ENCODE measurements around the gene ULK1. TPM values are rescaled to one million over a fixed set of nuclear protein-coding genes. Genes with fewer than 3 reads are reported as not detected.

ULK1 gene
- total and polyA plus RNA-seq, 4 donors, result 15.4 to 32.8 (median 22.8) TPM

GRCh38 chr12:131892711-131893604 is 1.5 kb upstream of the ULK1 start:
- H3K4me1 ChIP-seq (ENCODE audit: control insufficient read depth in 5 of 5, insufficient read depth in 5 of 5, low read length in 5 of 5), result peaks cover 0 to 18% (median 4%) of the 10 kb centered on the region in 5 donors
- DNase-seq (no peak), ATAC-seq (ENCODE audit: insufficient read depth, low FRiP score) (no peak)
- H3K27ac ChIP-seq (ENCODE audit: low read depth in 1 of 2, low read length in 1 of 2), result no peak overlapping the region
- WGBS, 2 donors, result 77 to 82% methylated on average over 26 of the region's 26 CpGs
- no peak overlapping the region for H3K9ac ChIP-seq (ENCODE audit: insufficient read depth in 1 of 2, low read length in 2 of 2)
- no peaks in the 10 kb centered on the region for H3K27me3 ChIP-seq (ENCODE audit: control insufficient read depth in 3 of 3, insufficient read depth in 3 of 3, low read length in 2 of 3)
- peaks cover 0 to 7% (median 1%) of the 10 kb centered on the region in 4 donors for H3K36me3 ChIP-seq (ENCODE audit: control insufficient read depth in 4 of 4, insufficient read depth in 4 of 4, low read length in 4 of 4)
- no peak overlapping the region for H3K4me3 ChIP-seq
- no peaks in the 10 kb centered on the region for H3K9me3 ChIP-seq (ENCODE audit: control insufficient read depth in 4 of 4, insufficient read depth in 3 of 4, low read length in 3 of 4)
- TF ChIP-seq CTCF (IDR thresholded peaks at IDR 0.05; ENCODE audit: control extremely low read depth, extremely low read depth), result no peak

- DNase-seq (peak in 1 of 3 donors; percentile 12), ATAC-seq (ENCODE audit: insufficient read depth, low FRiP score) (no peak)
- 36 to 49% methylated on average over 16 to 19 of the region's 19 CpGs for WGBS, 2 donors
- Histone ChIP-seq H3K27me3 (ENCODE audit: control insufficient read depth in 3 of 3, insufficient read depth in 3 of 3, low read length in 2 of 3) (no peaks in the 10 kb centered on the region), H3K9ac (ENCODE audit: insufficient read depth in 1 of 2, low read length in 2 of 2) (no peak overlapping the region), H3K36me3 (ENCODE audit: control insufficient read depth in 4 of 4, insufficient read depth in 4 of 4, low read length in 4 of 4) (peaks cover 0 to 7% (median 1%) of the 10 kb centered on the region in 4 donors), H3K4me1 (ENCODE audit: control insufficient read depth in 5 of 5, insufficient read depth in 5 of 5, low read length in 5 of 5) (peaks cover 0 to 18% (median 4%) of the 10 kb centered on the region in 5 donors), H3K9me3 (ENCODE audit: control insufficient read depth in 4 of 4, insufficient read depth in 3 of 4, low read length in 3 of 4) (no peaks in the 10 kb centered on the region), H3K27ac (ENCODE audit: low read depth in 1 of 2, low read length in 1 of 2) (no peak overlapping the region), H3K4me3 (no peak overlapping the region)
- no peak for TF ChIP-seq CTCF (IDR thresholded peaks at IDR 0.05; ENCODE audit: control extremely low read depth, extremely low read depth)
These were observed 663 bp upstream of the ULK1 start for GRCh38 chr12:131893605-131894312.

- Histone ChIP-seq H3K4me1 (ENCODE audit: control insufficient read depth in 5 of 5, insufficient read depth in 5 of 5, low read length in 5 of 5) (peaks cover 0 to 18% (median 4%) of the 10 kb centered on the region in 5 donors), H3K4me3 (peak overlapping the region; percentile 61), H3K27me3 (ENCODE audit: control insufficient read depth in 3 of 3, insufficient read depth in 3 of 3, low read length in 2 of 3) (no peaks in the 10 kb centered on the region), H3K9ac (ENCODE audit: insufficient read depth in 1 of 2, low read length in 2 of 2) (peak overlapping the region; percentile 42 to 73), H3K36me3 (ENCODE audit: control insufficient read depth in 4 of 4, insufficient read depth in 4 of 4, low read length in 4 of 4) (peaks cover 0 to 7% (median 4%) of the 10 kb centered on the region in 4 donors), H3K9me3 (ENCODE audit: control insufficient read depth in 4 of 4, insufficient read depth in 3 of 4, low read length in 3 of 4) (no peaks in the 10 kb centered on the region), H3K27ac (ENCODE audit: low read depth in 1 of 2, low read length in 1 of 2) (peak overlapping the region; percentile 92 to 98)
- no peak for TF ChIP-seq CTCF (IDR thresholded peaks at IDR 0.05; ENCODE audit: control extremely low read depth, extremely low read depth)
- whole genome bisulfite sequencing, 2 donors, result 1 to 2% methylated on average over 48 to 54 of the region's 54 CpGs
- ATAC-seq (ENCODE audit: insufficient read depth, low FRiP score), result no peak
- DNase-seq, result peak in 1 of 3 donors; percentile 9
These were observed 688 bp downstream of the ULK1 start for GRCh38 chr12:131894981-131895639.
